Measurements from ENCODE around the gene WFIKKN1.

GRCh38 chr16:680625-680945, 49.8 kb downstream of the WFIKKN1 start:
- TF ChIP-seq CTCF (IDR thresholded peaks at IDR 0.05) (no peak), POLR2A (IDR thresholded peaks at IDR 0.05) (no peak)
